ENCODE results near the gene ADAMTS14. TPM values are rescaled to one million over a fixed set of nuclear protein-coding genes. Genes with fewer than 3 reads are reported as not detected.

The ADAMTS14 gene
- total RNA-seq, 1 experiment from 2014 or later = 0.02 TPM

- DNase-seq (ENCODE audit: extremely low read depth, low read depth) = no peak
Observed at GRCh38 chr10:70726909-70727495, 54.7 kb downstream of the ADAMTS14 start.

- no peak for DNase-seq (ENCODE audit: extremely low read depth, low read depth)
Observed at GRCh38 chr10:70728328-70728727, 56.0 kb downstream of the ADAMTS14 start.

GRCh38 chr10:70729763-70730357 lies 57.6 kb downstream of the ADAMTS14 start:
- no peak for DNase-seq (ENCODE audit: extremely low read depth, low read depth)

GRCh38 chr10:70730955-70731354 lies 58.6 kb downstream of the ADAMTS14 start:
- no peak for DNase-seq (ENCODE audit: extremely low read depth, low read depth)

- no peak for DNase-seq (ENCODE audit: extremely low read depth, low read depth)
Observed at GRCh38 chr10:70732569-70732968, 60.3 kb downstream of the ADAMTS14 start.

- no peak for DNase-seq (ENCODE audit: extremely low read depth, low read depth)
Observed at GRCh38 chr10:70733051-70733450, 60.7 kb downstream of the ADAMTS14 start.

GRCh38 chr10:70735161-70735560 lies 62.9 kb downstream of the ADAMTS14 start:
- no peak for DNase-seq (ENCODE audit: extremely low read depth, low read depth)

- no peak for DNase-seq (ENCODE audit: extremely low read depth, low read depth)
Observed at GRCh38 chr10:70736525-70736924, 64.2 kb downstream of the ADAMTS14 start.

GRCh38 chr10:70737250-70737649 lies 64.9 kb downstream of the ADAMTS14 start:
- no peak for DNase-seq (ENCODE audit: extremely low read depth, low read depth)

GRCh38 chr10:70738006-70738760 lies 65.9 kb downstream of the ADAMTS14 start:
- no peak for DNase-seq (ENCODE audit: extremely low read depth, low read depth)

GRCh38 chr10:70738761-70739121 lies 66.4 kb downstream of the ADAMTS14 start:
- DNase-seq (ENCODE audit: extremely low read depth, low read depth) = no peak

GRCh38 chr10:70740406-70741288 lies 68.3 kb downstream of the ADAMTS14 start:
- DNase-seq (ENCODE audit: extremely low read depth, low read depth) = no peak

- no peak for DNase-seq (ENCODE audit: extremely low read depth, low read depth)
Observed at GRCh38 chr10:70742537-70743429, 70.5 kb downstream of the ADAMTS14 start.

- no peak for DNase-seq (ENCODE audit: extremely low read depth, low read depth)
Observed at GRCh38 chr10:70743430-70743788, 71.1 kb downstream of the ADAMTS14 start.

- DNase-seq (ENCODE audit: extremely low read depth, low read depth) = no peak
Observed at GRCh38 chr10:70743879-70744278, 71.6 kb downstream of the ADAMTS14 start.

- DNase-seq (ENCODE audit: extremely low read depth, low read depth) = no peak
Observed at GRCh38 chr10:70744617-70745143, 72.4 kb downstream of the ADAMTS14 start.

- DNase-seq (ENCODE audit: extremely low read depth, low read depth) = no peak
Observed at GRCh38 chr10:70745555-70745954, 73.2 kb downstream of the ADAMTS14 start.

GRCh38 chr10:70747192-70747965 lies 75.1 kb downstream of the ADAMTS14 start:
- DNase-seq (ENCODE audit: extremely low read depth, low read depth) = no peak

GRCh38 chr10:70748305-70748704 lies 76.0 kb downstream of the ADAMTS14 start:
- DNase-seq (ENCODE audit: extremely low read depth, low read depth) = no peak
